ENCODE data around the gene MED26. TPM values are rescaled to one million over a fixed set of nuclear protein-coding genes. Genes with fewer than 3 reads are reported as not detected.

MED26 gene
- total and polyA plus RNA-seq, 2 of the 8 experiments (the other 6 are each of a cell fraction or from before 2014, with no cell fraction given) = 5.3 to 10.7 TPM

DNA sequence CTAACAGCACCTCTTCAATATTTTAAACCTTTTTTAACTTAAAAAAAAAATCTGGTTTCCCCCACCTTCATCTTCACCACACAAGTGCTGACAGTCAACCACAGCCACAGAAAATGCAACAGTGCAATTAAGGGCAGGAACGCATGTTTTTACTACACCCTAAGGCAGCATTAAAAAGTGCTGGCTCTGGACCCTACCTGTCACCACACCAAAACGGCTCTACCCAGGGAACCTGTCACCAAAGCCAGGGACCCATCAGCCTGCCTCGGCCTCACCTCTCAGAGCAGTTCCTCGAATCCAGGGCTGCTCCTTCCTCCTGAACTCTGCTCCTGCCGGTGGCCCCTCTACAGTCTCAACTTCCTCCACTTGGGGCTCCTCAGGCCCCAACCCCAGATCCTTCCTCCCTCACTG lies 33.3 kb downstream of the MED26 start:
- Histone ChIP-seq H2BK15ac (ENCODE audit: low read length) (no peak overlapping the region), H3K18ac (ENCODE audit: extremely low read depth, low read length) (no peak overlapping the region), H3K56ac (replicated peaks; ENCODE audit: insufficient read length, low read depth, low read length) (no peak overlapping the region), H4K5ac (ENCODE audit: insufficient read length, low read depth, low read length) (no peak overlapping the region), H3K27me3 (replicated peaks in 1 of 4; ENCODE audit: control insufficient read depth in 3 of 4, extremely low read depth in 1 of 4, insufficient read depth in 3 of 4, low read length in 3 of 4) (no peaks in the 10 kb centered on the region), H3K79me2 (ENCODE audit: control insufficient read depth in 1 of 2, insufficient read depth in 2 of 2, low read length in 2 of 2) (peaks cover 9 to 89% of the 10 kb centered on the region in 2 experiments; a peak in 3 of 4 replicates), H3K14ac (ENCODE audit: insufficient read length) (no peak overlapping the region), H2AFZ (ENCODE audit: low read length) (no peak overlapping the region), H3K79me1 (ENCODE audit: low read depth, low read length) (peaks cover 49% of the 10 kb centered on the region), H4K8ac (ENCODE audit: extremely low read depth, insufficient read depth, low read length) (no peak overlapping the region), H3K23ac (ENCODE audit: insufficient read length) (no peak overlapping the region), H4K20me1 (replicated peaks in 1 of 2; ENCODE audit: control insufficient read depth in 1 of 2, insufficient read depth in 2 of 2, low read length in 2 of 2) (peaks cover 30 to 46% of the 10 kb centered on the region in 2 experiments), H3K36me3 (ENCODE audit: control insufficient read depth in 2 of 4, insufficient read depth in 4 of 4, low read length in 3 of 4) (no peaks in the 10 kb centered on the region), H3K4ac (replicated peaks; ENCODE audit: insufficient read length, low read depth, low read length) (no peak overlapping the region), H2AK5ac (ENCODE audit: low read depth, low read length) (no peak overlapping the region), H2BK20ac (ENCODE audit: low read length) (no peak overlapping the region), H4K91ac (replicated peaks; ENCODE audit: insufficient read length, low read length) (no peak overlapping the region), H2BK5ac (ENCODE audit: low read depth, low read length) (no peak overlapping the region; the same call in 1 of the 2 replicates), H3K9ac (replicated peaks in 1 of 4; ENCODE audit: extremely low read depth in 1 of 4, low read depth in 3 of 4, low read length in 3 of 4) (no peak overlapping the region), H3K4me3 (ENCODE audit: extremely low read depth in 1 of 4, insufficient read depth in 2 of 4, low read depth in 3 of 4, low read length in 4 of 4) (no peak overlapping the region), H2BK12ac (ENCODE audit: low read depth, low read length) (no peak overlapping the region), H2BK120ac (replicated peaks; ENCODE audit: low read depth, low read length) (no peak overlapping the region), H3K9me3 (ENCODE audit: insufficient read depth in 2 of 2, low read depth in 1 of 2, low read length in 1 of 2) (no peaks in the 10 kb centered on the region), H3K4me1 (replicated peaks in 1 of 4; ENCODE audit: control insufficient read depth in 3 of 4, insufficient read depth in 4 of 4, low read length in 3 of 4) (peaks cover 6 to 15% (median 9%) of the 10 kb centered on the region in 4 experiments; a peak in 6 of 7 replicates), H3K27ac (ENCODE audit: low read depth, low read length) (no peak overlapping the region), H3K4me2 (ENCODE audit: insufficient read depth in 1 of 2, low read depth in 2 of 2, low read length in 2 of 2) (no peak overlapping the region), H3K23me2 (ENCODE audit: low read depth, low read length) (no peaks in the 10 kb centered on the region)
- TF ChIP-seq TCF12 (IDR thresholded peaks at IDR 0.05; ENCODE audit: low read depth, low read length) = no peak
- no peak for TF ChIP-seq SIX5 (IDR thresholded peaks at IDR 0.05; ENCODE audit: low read depth, low read length)
- no peak for TF ChIP-seq POLR2AphosphoS5 (IDR thresholded peaks at IDR 0.05; ENCODE audit: low read depth, low read length)
- 92% methylated on average over 5 of the region's 5 CpGs; no CpG with 5 or more reads in 1 of the 2 experiments for WGBS, 2 experiments (ENCODE audit: extremely low coverage in 1 of 2, insufficient coverage in 1 of 2, insufficient read length in 1 of 2, insufficient replicate concordance in 2 of 2, low coverage in 1 of 2, low lambda C conversion rate in 2 of 2, missing lambda C conversion rate in 1 of 2)
- CTCF ChIA-PET (ENCODE audit: partially characterized antibody) = no interaction called here
- FAIRE-seq (no peak), DNase-seq (ENCODE audit: low read depth in 1 of 2, low spot score in 2 of 2) (no peak)
- POLR2A ChIA-PET (ENCODE audit: partially characterized antibody) = no interaction called here

Measured in H1 (cell line).